ENCODE results near the gene PCDHA6.
"Not testable (repeated sequence)": the region's sequence is repeated elsewhere in the genome, so short reads cannot be mapped to it uniquely, and the experiment has no call there.

PCDHA6 gene

GRCh38 chr5:140857987-140858240 lies 30.2 kb downstream of the PCDHA6 start:
- no peak for DNase-seq

DNA sequence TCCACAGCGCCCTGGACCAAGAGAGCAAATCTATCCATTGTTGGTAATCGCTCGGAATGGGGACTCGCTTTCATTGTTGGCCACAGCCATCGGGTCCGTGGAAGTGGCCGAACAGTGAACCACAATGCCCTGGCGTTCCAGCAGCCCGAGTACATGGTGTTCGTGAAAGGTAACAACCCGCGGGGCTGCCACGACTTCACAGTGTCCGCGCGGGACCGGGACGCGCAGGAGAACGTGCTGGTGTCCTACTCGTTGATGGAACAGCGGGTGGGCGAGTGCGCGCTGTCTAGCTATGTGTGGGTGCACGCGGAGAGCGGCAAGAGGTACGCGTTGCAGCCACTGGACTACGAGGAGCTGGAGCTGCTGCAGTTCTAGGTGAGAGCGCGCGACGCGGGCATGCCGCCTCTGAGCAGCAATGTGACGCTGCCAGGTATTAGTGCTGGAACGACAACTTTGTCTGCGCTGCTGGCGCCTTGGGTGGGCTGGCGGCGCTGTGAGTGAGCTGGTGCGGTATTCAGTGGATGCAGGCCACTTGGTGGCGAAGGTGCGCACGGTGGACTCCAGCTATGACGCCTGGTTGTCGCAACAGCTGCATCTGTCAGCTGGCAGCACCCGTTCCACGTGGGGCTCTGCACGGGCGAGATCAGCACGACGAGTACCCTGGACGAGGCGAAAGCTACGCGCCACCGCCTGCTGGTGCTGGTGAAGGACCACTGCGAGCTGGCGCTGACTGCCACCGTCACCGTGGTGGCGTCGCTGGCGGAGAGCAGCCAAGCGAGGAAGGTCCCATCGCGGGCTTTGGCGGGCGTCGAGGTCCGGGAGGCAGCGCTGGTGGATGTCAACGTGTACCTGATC lies 34.9 kb downstream of the PCDHA6 start:
- DNase-seq: no peak

GRCh38 chr5:140868721-140869554 lies 41.2 kb downstream of the PCDHA6 start, which contains the start of gene PCDHA11:
PCDHA11 (plus strand) TSS chr5:140868957; CDS start chr5:140869104, 147 bp downstream.
- no peak for DNase-seq

DNA sequence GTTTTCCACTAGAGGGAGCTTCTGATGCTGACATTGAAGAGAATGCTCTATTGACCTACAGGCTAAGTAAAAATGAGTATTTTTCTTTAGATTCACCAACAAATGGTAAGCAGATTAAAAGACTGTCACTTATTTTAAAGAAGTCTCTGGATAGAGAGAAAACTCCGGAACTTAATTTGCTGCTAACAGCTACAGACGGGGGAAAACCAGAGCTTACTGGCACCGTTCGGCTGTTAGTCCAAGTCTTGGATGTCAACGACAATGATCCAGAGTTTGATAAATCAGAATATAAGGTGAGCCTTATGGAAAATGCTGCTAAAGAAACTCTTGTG lies 41.8 kb downstream of the PCDHA6 start:
- no peak for DNase-seq

- no peak for DNase-seq
Measured at GRCh38 chr5:140870221-140871201, 42.8 kb downstream of the PCDHA6 start.

- DNase-seq: no peak
Measured at GRCh38 chr5:140875085-140876065, 47.6 kb downstream of the PCDHA6 start, which contains the start of gene PCDHA12. PCDHA12 (plus strand) TSS chr5:140875308; CDS start chr5:140875473, 165 bp downstream.

DNA sequence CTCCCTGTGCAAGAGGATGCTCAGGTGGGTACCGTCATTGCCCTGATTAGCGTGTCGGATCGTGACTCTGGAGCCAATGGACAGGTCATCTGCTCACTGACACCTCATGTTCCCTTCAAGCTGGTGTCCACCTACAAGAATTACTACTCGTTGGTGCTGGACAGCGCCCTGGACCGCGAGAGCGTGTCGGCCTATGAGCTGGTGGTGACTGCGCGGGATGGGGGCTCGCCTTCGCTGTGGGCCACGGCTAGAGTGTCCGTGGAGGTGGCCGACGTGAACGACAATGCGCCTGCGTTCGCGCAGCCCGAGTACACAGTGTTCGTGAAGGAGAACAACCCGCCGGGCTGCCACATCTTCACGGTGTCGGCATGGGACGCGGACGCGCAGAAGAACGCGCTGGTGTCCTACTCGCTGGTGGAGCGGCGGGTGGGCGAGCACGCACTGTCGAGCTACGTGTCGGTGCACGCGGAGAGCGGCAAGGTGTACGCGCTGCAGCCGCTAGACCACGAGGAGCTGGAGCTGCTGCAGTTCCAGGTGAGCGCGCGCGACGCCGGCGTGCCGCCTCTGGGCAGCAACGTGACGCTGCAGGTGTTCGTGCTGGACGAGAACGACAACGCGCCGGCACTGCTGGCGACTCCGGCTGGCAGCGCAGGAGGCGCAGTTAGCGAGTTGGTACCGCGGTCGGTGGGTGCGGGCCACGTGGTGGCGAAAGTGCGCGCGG lies 48.9 kb downstream of the PCDHA6 start:
- DNase-seq: not testable (repeated sequence)

DNA sequence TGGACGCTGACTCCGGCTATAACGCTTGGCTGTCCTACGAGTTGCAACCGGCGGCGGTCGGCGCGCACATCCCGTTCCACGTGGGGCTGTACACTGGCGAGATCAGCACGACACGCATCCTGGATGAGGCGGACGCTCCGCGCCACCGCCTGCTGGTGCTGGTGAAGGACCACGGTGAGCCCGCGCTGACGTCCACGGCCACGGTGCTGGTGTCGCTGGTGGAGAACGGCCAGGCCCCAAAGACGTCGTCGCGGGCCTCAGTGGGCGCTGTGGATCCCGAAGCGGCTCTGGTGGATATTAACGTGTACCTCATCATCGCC lies 49.5 kb downstream of the PCDHA6 start:
- DNase-seq: no peak
